ENCODE measurements around the gene WRAP73. TPM values are rescaled to one million over a fixed set of nuclear protein-coding genes. Genes with fewer than 3 reads are reported as not detected.

Gene WRAP73
- total RNA-seq = 18.7 and 23.4 TPM in 2 replicates

GRCh38 chr1:3649342-3650247 is at the start of gene WRAP73:
WRAP73 (minus strand) TSS chr1:3650103; CDS start chr1:3649999, 104 bp downstream.

GRCh38 chr1:3651930-3652547 is 2.1 kb upstream of the WRAP73 start, which contains the start of gene TP73:
TP73 (plus strand) TSS chr1:3652516; CDS start chr1:3682366, 29,850 bp downstream.

GRCh38 chr1:3624200-3625136 is 25.4 kb downstream of the WRAP73 start, which contains the start of gene TPRG1L:
TPRG1L (plus strand) TSS chr1:3625015; CDS start chr1:3625073, 58 bp downstream.

GRCh38 chr1:3611170-3612019 is 38.5 kb downstream of the WRAP73 start, which contains the start of gene MEGF6:
MEGF6 (minus strand) TSS chr1:3611508; CDS start chr1:3611268, 240 bp downstream.

Other genes with a start within 250 kb of the WRAP73 start
- 0.32 and 0.46 TPM in 2 replicates for gene ARHGEF16, start 195.4 kb downstream of the WRAP73 start, total RNA-seq
- 9.9 and 19.8 TPM in 2 replicates for gene MEGF6, start 38.6 kb downstream of the WRAP73 start, total RNA-seq
- 18.2 and 22.9 TPM in 2 replicates for gene TPRG1L, start 25.1 kb downstream of the WRAP73 start, total RNA-seq
- under 0.01 TPM in 1 of 2 replicates, not detected in the other for gene TP73, start 2.4 kb upstream of the WRAP73 start, total RNA-seq
- not detected in 2 replicates for gene CCDC27, start 102.3 kb upstream of the WRAP73 start, total RNA-seq
- 3.2 TPM in 1 of 2 replicates, not detected in the other for gene SMIM1, start 122.6 kb upstream of the WRAP73 start, total RNA-seq
- gene LRRC47, start 146.4 kb upstream of the WRAP73 start, total RNA-seq = 33.8 and 35.7 TPM in 2 replicates
- gene CEP104, start 207.1 kb upstream of the WRAP73 start, total RNA-seq = 17.8 and 18.8 TPM in 2 replicates
- 13.3 and 16.9 TPM in 2 replicates for gene DFFB, start 207.4 kb upstream of the WRAP73 start, total RNA-seq

Measured in epithelial cell of umbilical artery (primary cell).